GM18870 (cell line): ENCODE measurements around the gene JAM3.

Source experiments
- ATAC-seq: cut with Tn5 transposase; IDR thresholded peaks from one replicate; pipeline ENCODE4 v1.9.1; 2021; ENCODE audit warnings: moderate library complexity; ENCODE audit not compliant: unreplicated experiment

JAM3 gene

GRCh38 chr11:134068829-134069425, at the start of gene JAM3:
JAM3 (plus strand) TSS chr11:134069072; CDS start chr11:134069084, 12 bp downstream.
- peak; percentile 62 for ATAC-seq

DNA sequence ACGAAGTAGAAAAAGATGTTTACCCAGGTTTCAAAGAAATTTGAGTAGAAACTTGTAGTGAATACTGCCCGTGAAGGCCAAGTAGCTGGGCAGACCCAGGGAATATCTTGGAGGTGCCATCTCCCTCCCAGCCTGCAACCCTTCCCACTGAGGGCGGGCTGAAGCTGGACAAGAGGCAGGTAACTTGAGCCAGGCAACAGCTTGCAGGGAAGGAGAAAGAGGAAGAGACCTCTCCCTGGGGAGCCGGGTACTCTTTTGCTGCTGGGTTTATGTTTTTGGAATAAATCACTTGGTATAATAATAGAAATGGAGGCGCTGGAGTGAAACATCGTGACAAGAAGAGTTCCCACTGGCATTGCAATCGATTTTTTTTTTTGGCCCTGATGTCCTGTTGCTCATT, 49.4 kb upstream of the JAM3 start:
- ATAC-seq: no peak

- ATAC-seq: no peak
Measured at GRCh38 chr11:134020598-134020997, 48.3 kb upstream of the JAM3 start.

- no peak for ATAC-seq
Measured at GRCh38 chr11:134021326-134021725, 47.5 kb upstream of the JAM3 start.

GRCh38 chr11:134022748-134023147, 46.1 kb upstream of the JAM3 start:
- ATAC-seq: no peak

GRCh38 chr11:134024420-134025081, 44.3 kb upstream of the JAM3 start:
- no peak for ATAC-seq

- ATAC-seq: no peak
Measured at GRCh38 chr11:134025082-134025429, 43.8 kb upstream of the JAM3 start.

GRCh38 chr11:134026655-134027343, 42.1 kb upstream of the JAM3 start:
- ATAC-seq: no peak

DNA sequence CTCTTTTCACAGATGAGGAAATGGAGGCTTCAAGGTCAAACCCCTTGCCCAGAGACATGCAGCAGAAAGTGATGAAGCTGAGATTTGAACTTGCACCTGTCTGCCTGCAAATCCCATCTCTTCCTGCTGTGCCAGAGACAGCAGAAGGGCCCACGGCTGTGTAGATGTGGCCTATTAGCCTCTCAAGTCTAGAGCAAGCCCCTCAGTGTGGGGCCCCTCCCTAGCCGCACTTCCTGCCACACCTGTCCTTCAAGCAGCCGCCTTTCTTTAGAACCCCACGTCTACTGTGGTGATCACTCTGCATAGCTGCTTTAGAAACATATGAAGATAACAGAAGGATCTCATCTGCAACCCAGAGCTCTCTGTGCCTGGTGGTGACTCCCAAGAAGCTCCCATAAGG, 41.2 kb upstream of the JAM3 start:
- no peak for ATAC-seq

DNA sequence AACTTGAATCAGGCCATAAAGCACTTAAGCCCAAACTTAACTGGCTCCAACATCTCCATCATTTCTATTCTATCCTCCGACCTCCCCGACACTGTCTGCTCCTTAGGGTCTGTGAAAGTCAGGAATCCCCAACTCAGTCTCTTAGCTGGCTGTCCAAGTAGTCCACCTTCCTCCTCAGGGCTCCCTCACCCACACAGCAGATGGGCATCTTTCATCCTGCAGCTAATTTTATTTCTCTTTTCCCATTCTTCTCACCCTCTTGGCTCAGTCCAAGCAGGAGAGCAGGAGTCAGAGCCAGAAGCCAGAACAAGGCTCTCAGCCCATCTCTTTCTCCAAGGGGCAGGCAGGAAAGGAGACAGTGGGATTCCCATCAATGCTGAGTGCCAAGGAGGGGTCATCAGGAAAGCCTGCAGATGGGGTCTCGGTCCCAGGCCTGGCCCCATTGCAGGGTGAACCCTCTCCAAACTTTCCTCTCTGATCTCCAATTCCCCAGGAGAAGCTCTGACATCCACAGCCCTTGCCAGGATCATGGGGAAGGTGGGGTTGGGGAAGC, 40.4 kb upstream of the JAM3 start:
- ATAC-seq: no peak

GRCh38 chr11:134030853-134031252, 38.0 kb upstream of the JAM3 start:
- no peak for ATAC-seq

DNA sequence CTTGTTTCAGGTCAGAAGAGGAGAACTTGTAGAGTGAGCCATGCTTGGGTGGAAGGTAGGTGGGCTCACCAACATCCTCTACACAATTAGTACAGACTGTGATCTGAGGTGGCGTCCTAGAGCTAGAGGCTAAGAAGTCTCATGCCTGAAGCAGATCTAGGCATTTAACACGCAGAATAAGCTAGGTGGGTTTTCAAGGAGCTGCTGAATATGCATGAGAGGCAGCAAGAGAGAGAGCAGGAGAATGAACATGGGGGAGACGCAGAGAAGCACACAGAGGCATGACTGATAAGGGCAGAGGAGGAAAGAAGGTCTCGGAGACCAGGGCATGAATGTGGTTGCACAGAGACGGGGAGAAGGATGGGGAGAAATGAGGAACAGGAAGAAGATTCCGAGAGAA, 36.8 kb upstream of the JAM3 start:
- no peak for ATAC-seq

DNA sequence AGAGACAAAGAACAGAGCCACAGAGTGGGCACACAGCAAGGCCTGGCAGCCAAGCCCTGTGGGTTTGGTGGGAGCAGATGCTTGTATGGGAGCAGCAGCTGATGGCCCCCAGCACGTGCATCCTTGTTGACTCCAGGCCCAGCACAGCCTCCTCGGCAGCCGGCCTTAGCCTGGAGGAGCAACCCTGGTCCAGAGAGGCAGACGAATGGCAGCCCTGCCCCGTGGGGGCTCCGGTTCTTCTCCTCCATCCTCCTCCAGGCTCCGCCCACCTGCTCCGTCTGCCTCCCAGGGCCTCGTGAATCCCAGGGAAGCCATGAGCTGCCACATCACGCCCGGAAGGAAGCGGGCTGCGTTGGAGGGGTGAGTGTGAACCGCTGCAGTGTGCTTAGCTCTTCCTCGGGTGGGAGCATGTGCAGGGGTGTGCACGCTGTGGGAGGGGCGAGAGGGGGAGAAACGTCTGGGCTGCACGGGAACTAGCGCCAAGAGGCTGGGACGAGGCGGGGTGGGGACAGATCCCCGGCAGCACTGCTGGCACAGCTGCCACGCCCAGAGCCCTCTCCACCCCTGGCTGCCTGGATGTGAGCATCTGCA, 36.3 kb upstream of the JAM3 start:
- no peak for ATAC-seq

GRCh38 chr11:134033276-134033675, 35.6 kb upstream of the JAM3 start:
- ATAC-seq: no peak

DNA sequence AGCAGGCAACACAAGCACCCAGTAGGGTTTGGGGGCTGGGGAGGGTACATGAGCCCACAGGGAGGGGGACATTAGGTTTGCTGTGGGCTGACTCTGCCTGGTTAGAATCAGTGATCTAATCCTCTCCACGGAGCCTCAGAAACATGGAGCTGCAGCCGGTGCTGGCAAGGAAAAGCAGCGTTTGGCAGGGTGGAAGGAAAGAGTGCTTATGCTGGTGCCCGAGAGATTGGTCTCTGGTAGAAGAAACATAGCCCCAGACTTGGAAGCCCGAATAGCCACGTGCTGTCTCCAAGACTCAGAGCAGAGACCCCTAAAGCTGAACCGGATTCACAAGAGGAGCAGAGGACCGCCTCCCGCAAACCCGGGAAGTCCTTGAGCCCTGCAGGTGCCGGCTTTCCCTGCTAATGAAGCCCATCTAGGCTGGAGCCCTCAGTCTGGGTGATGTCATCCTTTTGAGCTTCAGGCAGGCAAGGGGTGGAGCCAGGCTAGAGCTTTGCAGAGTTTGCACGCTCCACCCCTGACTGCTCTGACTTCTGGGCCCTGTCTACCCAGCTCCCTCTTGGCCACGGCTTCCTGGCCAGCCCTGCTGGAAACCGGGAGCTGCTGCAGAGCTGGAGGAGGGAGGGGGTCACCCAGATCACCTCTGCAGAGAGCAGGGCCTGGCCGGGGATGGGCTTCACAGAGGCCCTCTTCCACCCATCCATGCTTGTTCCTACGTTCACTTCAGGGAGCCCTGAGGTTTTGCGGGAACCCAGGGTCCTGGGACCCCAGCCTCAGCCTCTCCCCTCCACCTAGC, 35.0 kb upstream of the JAM3 start:
- ATAC-seq: peak; percentile 61

- no peak for ATAC-seq
Measured at GRCh38 chr11:134034496-134035381, 34.1 kb upstream of the JAM3 start.

DNA sequence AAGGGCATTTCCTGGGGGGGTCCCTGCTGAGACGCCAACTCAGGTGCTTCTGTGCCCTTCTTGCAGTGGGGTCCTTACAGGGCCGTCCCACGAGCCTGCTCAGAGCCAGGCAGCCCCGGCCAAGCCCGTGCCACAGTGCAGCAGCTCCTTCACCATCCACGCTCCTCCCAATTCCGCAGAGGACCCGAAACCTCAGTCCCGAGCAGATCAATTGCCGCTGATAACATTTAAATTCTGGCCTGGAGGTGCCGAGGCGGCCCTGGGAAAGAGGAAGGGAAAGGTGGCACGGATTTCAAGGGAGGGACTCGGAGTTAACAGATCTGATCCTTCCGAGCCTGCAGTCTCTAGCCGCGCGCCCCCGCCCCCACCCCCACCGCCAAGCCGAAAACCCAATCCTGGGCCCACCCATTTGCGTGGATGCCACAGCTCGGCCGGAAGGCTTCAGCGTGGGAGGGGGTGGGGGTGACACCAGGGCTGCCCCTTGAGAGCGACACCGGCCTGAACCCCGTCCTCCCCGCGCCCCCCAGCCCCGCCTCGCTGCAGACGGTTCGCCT, 32.3 kb upstream of the JAM3 start:
- ATAC-seq: no peak

DNA sequence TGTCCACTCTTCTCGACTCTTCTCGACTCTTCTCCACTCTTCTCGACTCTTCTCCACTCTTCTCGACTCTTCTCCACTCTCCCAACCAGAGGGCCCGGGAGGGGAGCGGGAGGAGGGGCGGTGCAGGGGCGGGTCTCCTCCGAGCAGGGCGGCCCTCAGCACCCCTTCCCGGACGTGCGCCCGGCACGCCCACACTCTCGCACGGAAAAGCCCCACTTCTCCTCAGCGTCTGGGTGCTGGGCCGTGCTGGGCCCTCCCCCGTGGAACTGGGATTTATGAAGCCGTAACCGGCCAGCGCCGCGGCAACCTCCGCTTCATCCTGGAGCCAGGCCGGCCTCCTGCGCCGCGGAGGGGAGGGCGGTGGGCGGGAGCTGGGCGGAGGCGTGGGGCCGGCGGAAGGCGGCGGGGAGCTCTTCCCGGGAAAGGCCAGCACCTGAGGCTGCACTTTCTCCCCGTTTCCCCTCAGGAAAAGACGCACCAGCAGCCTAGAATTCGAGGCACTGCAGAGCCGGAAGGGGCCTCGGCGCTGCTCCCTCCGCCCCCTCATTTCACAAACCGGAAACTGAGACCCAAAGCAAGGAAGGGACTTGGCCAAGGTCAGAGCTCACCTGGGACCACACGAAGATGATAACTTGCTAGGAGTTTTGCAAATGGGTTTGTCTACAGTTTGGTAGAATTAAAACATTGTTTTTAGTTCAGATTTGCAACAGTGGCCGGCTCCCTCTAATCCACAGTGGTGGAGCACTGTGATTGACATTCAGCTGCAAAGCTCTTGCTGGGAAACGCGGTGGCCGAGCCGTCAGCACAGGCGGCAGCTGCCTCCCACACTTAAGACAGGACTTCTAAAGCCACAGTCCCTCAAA, 31.6 kb upstream of the JAM3 start:
- ATAC-seq: peak; percentile 52
